IMR-90 (cell line): Measurements from ENCODE around the gene LAG3. TPM values are rescaled to one million over a fixed set of nuclear protein-coding genes. Genes with fewer than 3 reads are reported as not detected.
A peak's percentile ranks its signal among the peaks of the same experiment; 100 is the strongest.

Experiments
- ATAC-seq: fragments of 200-7000 bp; cut with Tn5 transposase; 2 replicates; pipeline ENCODE4 v1.9.1; 2020; ENCODE audit warnings: low read depth, mild to moderate bottlenecking, moderate library complexity
- BruUV-seq: library from RNA; stranded (reverse); fragments of 400-500 nt; replicated peaks from 2 replicates; lab custom pipeline; 2021; lab: Mats Ljungman, UMichigan
- CTCF ChIA-PET: fragments of 300-600 bp; formaldehyde crosslinking; extraction: SDS; loops from one replicate; lab custom pipeline; 2021; ENCODE audit warnings: antibody characterized with exemption; lab: Yijun Ruan, JAX
- POLR2A ChIA-PET: fragments of 300-600 bp; sonication (Branson Sonifier 250); formaldehyde crosslinking; loops from one replicate; lab custom pipeline; 2022; ENCODE audit warnings: antibody characterized with exemption; ENCODE audit not compliant: unreplicated experiment; lab: Charles Lee
- DNase-seq: peaks from one replicate; pipeline ENCODE4 v3.0.0; 2013
- H2AFZ ChIP-seq: replicated peaks from 2 replicates; pipeline ENCODE3; 2013; ENCODE audit warnings: low read length, mild to moderate bottlenecking; ENCODE audit not compliant: poor library complexity
- H2AK5ac ChIP-seq: 2 replicates; pipeline ENCODE4 v1.6.1; 2013; ENCODE audit warnings: low read depth, low read length, inconsistent platforms
- H2AK9ac ChIP-seq: replicated peaks from 2 replicates; pipeline ENCODE3; 2013; ENCODE audit warnings: mild to moderate bottlenecking, low read depth, low read length, moderate library complexity; ENCODE audit not compliant: poor library complexity
- H2BK120ac ChIP-seq: 2 replicates; pipeline ENCODE4 v1.6.1; 2013; ENCODE audit warnings: low read depth, low read length, inconsistent platforms
- H2BK15ac ChIP-seq: 3 replicates; pipeline ENCODE4 v1.6.1; 2013; ENCODE audit warnings: low read depth, low read length, inconsistent platforms
- H2BK20ac ChIP-seq: 2 replicates; pipeline ENCODE4 v1.6.1; 2013; ENCODE audit warnings: low read depth, mild to moderate bottlenecking, inconsistent platforms, low read length, moderate library complexity
- H2BK5ac ChIP-seq: 2 replicates; pipeline ENCODE4 v1.6.1; 2013; ENCODE audit warnings: mild to moderate bottlenecking, low read depth, low read length, inconsistent platforms; ENCODE audit not compliant: poor library complexity, severe bottlenecking
- H3K14ac ChIP-seq: replicated peaks from 2 replicates; pipeline ENCODE4 v1.6.1; 2013; ENCODE audit warnings: low read depth, low read length, inconsistent platforms
- H3K18ac ChIP-seq: 2 replicates; pipeline ENCODE4 v1.6.1; 2013; ENCODE audit warnings: low read depth, low read length, control low read depth
- H3K23ac ChIP-seq: 2 replicates; pipeline ENCODE4 v1.6.1; 2013; ENCODE audit warnings: low read depth, low read length, inconsistent platforms
- H3K27ac ChIP-seq: 2 replicates; pipeline ENCODE4 v1.5.1; 2013; ENCODE audit warnings: mild to moderate bottlenecking, control low read depth, low read length; ENCODE audit not compliant: insufficient read depth
- H3K27me3 ChIP-seq: 2 replicates; pipeline ENCODE4 v1.6.1; 2013; ENCODE audit warnings: low read length; ENCODE audit not compliant: control insufficient read depth, insufficient read depth
- H3K36me3 ChIP-seq: 2 replicates; pipeline ENCODE4 v1.6.1; 2013; ENCODE audit warnings: low read length, mixed read lengths; ENCODE audit not compliant: control insufficient read depth, insufficient read depth
- H3K4ac ChIP-seq: 2 replicates; pipeline ENCODE4 v1.6.1; 2013; ENCODE audit warnings: low read depth, low read length, inconsistent platforms
- H3K4me1 ChIP-seq: 2 replicates; pipeline ENCODE4 v1.6.1; 2013; ENCODE audit warnings: low read length, mixed read lengths; ENCODE audit not compliant: control insufficient read depth, insufficient read depth
- H3K4me2 ChIP-seq: 2 replicates; pipeline ENCODE4 v1.6.1; 2013; ENCODE audit warnings: low read depth, mild to moderate bottlenecking, control low read depth, low read length, moderate library complexity
- H3K4me3 ChIP-seq: 2 replicates; pipeline ENCODE4 v1.5.1; 2013; ENCODE audit warnings: low read depth, mild to moderate bottlenecking, control low read depth, low read length, moderate library complexity; ENCODE audit not compliant: insufficient read depth
- H3K56ac ChIP-seq: 2 replicates; pipeline ENCODE4 v1.6.1; 2013; ENCODE audit warnings: low read length, inconsistent platforms; ENCODE audit not compliant: insufficient read depth; ENCODE audit errors: extremely low read depth
- H3K79me1 ChIP-seq, 2 experiments: 2 replicates each; pipeline ENCODE4 v1.6.1; 2013; ENCODE audit warnings: low read length in 2 of 2, inconsistent platforms in 1 of 2, low read depth in 1 of 2
- H3K9ac ChIP-seq: 2 replicates; pipeline ENCODE4 v1.6.1; 2013; ENCODE audit warnings: low read depth, low read length, control low read depth
- H3K9me1 ChIP-seq: 2 replicates; pipeline ENCODE4 v1.6.1; 2013; ENCODE audit warnings: low read length, inconsistent platforms; ENCODE audit not compliant: insufficient read depth
- H3K9me3 ChIP-seq: 2 replicates; pipeline ENCODE4 v1.6.1; 2013; ENCODE audit warnings: low read length; ENCODE audit not compliant: control insufficient read depth, insufficient read depth
- H4K20me1 ChIP-seq: 2 replicates; pipeline ENCODE4 v1.6.1; 2013; ENCODE audit warnings: low read length, inconsistent platforms; ENCODE audit not compliant: insufficient read depth
- H4K5ac ChIP-seq: 2 replicates; pipeline ENCODE4 v1.6.1; 2013; ENCODE audit warnings: mild to moderate bottlenecking, low read depth, low read length, control low read depth
- H4K8ac ChIP-seq, 2 experiments: 2 replicates each; pipeline ENCODE4 v1.6.1; 2013; ENCODE audit warnings: low read depth in 2 of 2, low read length in 2 of 2, control low read depth in 1 of 2, inconsistent platforms in 1 of 2
- H4K91ac ChIP-seq: 2 replicates; pipeline ENCODE4 v1.6.1; 2013; ENCODE audit warnings: low read depth, low read length, inconsistent platforms; ENCODE audit not compliant: insufficient read depth
- CEBPB ChIP-seq: IDR thresholded peaks from 2 replicates; pipeline ENCODE4 v1.6.1; 2012; ENCODE audit warnings: low read depth, low read length, improper control_type of control experiment
- CHD1 ChIP-seq: IDR thresholded peaks from 2 replicates; pipeline ENCODE4 v1.6.1; 2012; ENCODE audit warnings: low read depth, low read length, improper control_type of control experiment
- FOS ChIP-seq: fragments of 150-350 bp; IDR thresholded peaks from 2 replicates; pipeline ENCODE4 v1.6.1; 2016; ENCODE audit warnings: low read depth, low read length
- MAFK ChIP-seq: IDR thresholded peaks from 2 replicates; pipeline ENCODE4 v1.6.1; 2012; ENCODE audit warnings: low read depth, low read length, improper control_type of control experiment
- MAZ ChIP-seq: IDR thresholded peaks from 2 replicates; pipeline ENCODE4 v1.6.1; 2012; ENCODE audit warnings: low read depth, mild to moderate bottlenecking, low read length, improper control_type of control experiment, moderate library complexity, borderline replicate concordance
- MXI1 ChIP-seq: IDR thresholded peaks from 2 replicates; pipeline ENCODE4 v1.6.1; 2012; ENCODE audit warnings: low read depth, mild to moderate bottlenecking, low read length, moderate library complexity, borderline replicate concordance
- NFE2L2 ChIP-seq: fragments of 150-350 bp; IDR thresholded peaks from 2 replicates; pipeline ENCODE4 v1.6.1; 2016; ENCODE audit warnings: low read depth, mild to moderate bottlenecking, low read length
- RAD21 ChIP-seq: IDR thresholded peaks from 2 replicates; pipeline ENCODE4 v1.6.1; 2012; ENCODE audit warnings: low read length, improper control_type of control experiment
- RCOR1 ChIP-seq: IDR thresholded peaks from 2 replicates; pipeline ENCODE4 v1.6.1; 2012; ENCODE audit warnings: mild to moderate bottlenecking, low read length, improper control_type of control experiment; ENCODE audit not compliant: insufficient replicate concordance
- RFX5 ChIP-seq: IDR thresholded peaks from 2 replicates; pipeline ENCODE4 v1.8.0; 2012; ENCODE audit warnings: low read depth, mild to moderate bottlenecking, low read length, moderate library complexity
- WGBS, 2 experiments: methylation state at CpG; one replicate each; pipeline versions ENCODE4 v1.1.5 to v1.1.7; 2013; ENCODE audit warnings: missing lambda C conversion rate in 2 of 2; ENCODE audit not compliant: insufficient read length in 1 of 2; ENCODE audit errors: extremely low coverage in 2 of 2; 5-methylcytosine and 5-hydroxymethylcytosine counted together
- dilution Hi-C: fragments of 300-500 bp; cut with HindIII; formaldehyde crosslinking; loops from one replicate; pipeline ENCODE4 v1.14.3; 2018; ENCODE audit warnings: low sequenced_read_pairs; ENCODE audit not compliant: unreplicated experiment
- in situ Hi-C: fragments of 300-500 bp; cut with MboI; formaldehyde crosslinking; loops from 3 replicates; pipeline ENCODE4 v1.14.3; 2019; ENCODE audit warnings: low sequenced_read_pairs, inconsistent platforms, mixed read lengths
- intact Hi-C: fragments of 100-400 bp; cut with micrococcal nuclease; formaldehyde crosslinking; loops from 2 replicates; pipeline ENCODE4 v1.10.0; 2022
- polyA plus RNA-seq, 3 experiments: library from polyadenylated mRNA; depleted of rRNA; stranded (reverse); fragments of >200 nt; gene quantifications; 2 replicates each; pipeline ENCODE4 v1.2.3, GENCODE V29; 2012; ENCODE audit warnings: low replicate concordance in 1 of 3
- total RNA-seq: library from RNA; depleted of rRNA; stranded (reverse); fragments of >200 nt; gene quantifications from 2 replicates; pipeline ENCODE4 v1.2.3, GENCODE V29; 2012
- TF ChIP-seq, protein P1 (sequence below): fragments of 150-350 bp; IDR thresholded peaks from 2 replicates; pipeline ENCODE4 v1.6.1; 2017; ENCODE audit warnings: mild to moderate bottlenecking, antibody characterized with exemption, low read length, low read depth
- TF ChIP-seq, protein P2 (sequence below): conservative IDR thresholded peaks from 2 replicates; pipeline ENCODE4 v1.5.1; 2012; ENCODE audit warnings: mild to moderate bottlenecking, low read depth, low read length, improper control_type of control experiment

Gene LAG3
- total and polyA plus RNA-seq, 2 of the 4 experiments (the other 2 are of a cell fraction): 0.41 TPM; not detected in 1

DNA sequence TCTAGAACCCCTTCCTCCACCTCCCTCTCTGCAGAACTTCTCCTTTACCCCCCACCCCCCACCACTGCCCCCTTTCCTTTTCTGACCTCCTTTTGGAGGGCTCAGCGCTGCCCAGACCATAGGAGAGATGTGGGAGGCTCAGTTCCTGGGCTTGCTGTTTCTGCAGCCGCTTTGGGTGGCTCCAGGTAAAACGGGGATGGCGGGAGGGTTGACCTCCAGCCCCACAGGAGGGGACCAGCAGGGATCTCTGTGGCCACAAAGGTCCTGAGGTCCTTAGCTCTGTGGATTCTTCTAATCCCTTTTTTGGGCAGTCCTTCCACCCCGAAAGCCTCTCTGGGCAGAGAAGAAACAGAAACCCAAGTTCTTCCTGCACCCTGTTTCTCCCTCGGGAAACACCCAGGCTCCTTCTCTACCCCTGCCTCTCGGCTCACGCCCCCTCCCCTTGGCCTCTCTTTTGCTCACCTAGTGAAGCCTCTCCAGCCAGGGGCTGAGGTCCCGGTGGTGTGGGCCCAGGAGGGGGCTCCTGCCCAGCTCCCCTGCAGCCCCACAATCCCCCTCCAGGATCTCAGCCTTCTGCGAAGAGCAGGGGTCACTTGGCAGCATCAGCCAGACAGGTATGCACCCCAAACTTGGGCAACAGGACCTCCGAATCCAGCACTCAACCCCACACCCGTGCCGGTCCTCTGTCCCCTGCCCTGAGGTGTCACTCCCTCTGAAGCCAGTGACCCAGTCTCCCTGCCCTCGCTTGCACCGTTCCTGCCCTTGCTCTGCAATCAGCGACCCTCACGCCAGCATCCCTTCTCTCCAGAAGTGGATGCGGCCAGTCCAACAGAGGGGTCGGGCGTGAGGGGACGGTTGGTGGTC is 638 bp downstream of the LAG3 start:
- Histone ChIP-seq H3K23ac (no peak overlapping the region), H3K4me1 (peaks cover 13% of the 10 kb centered on the region), H2BK15ac (no peak overlapping the region), H3K18ac (no peak overlapping the region), H3K9me1 (peaks cover 12% of the 10 kb centered on the region), H3K9ac (no peak overlapping the region), H3K9me3 (no peaks in the 10 kb centered on the region), H2AFZ (peak overlapping the region; percentile 66), H3K27me3 (no peaks in the 10 kb centered on the region), H3K36me3 (peaks cover 17% of the 10 kb centered on the region), H3K4ac (no peak overlapping the region), H3K79me1 (peaks cover 12 to 31% of the 10 kb centered on the region in 2 experiments), H2BK120ac (no peak overlapping the region), H2AK9ac (peak overlapping the region; percentile 3), H3K4me3 (no peak overlapping the region), H4K8ac (no peak overlapping the region), H3K4me2 (no peak overlapping the region), H2AK5ac (no peak overlapping the region), H4K91ac (no peak overlapping the region), H3K56ac (no peak overlapping the region), H4K20me1 (peaks cover 23% of the 10 kb centered on the region), H2BK20ac (no peak overlapping the region), H3K27ac (no peak overlapping the region), H4K5ac (no peak overlapping the region), H2BK5ac (no peak overlapping the region), H3K14ac (no peak overlapping the region)
- in situ Hi-C loops: no loop called here
- dilution Hi-C loops: no loop called here
- 74% methylated on average over 8 of the region's 21 CpGs; no CpG with 5 or more reads in 1 of the 2 experiments for WGBS, 2 experiments
- POLR2A ChIA-PET: no interaction called here
- BruUV-seq: no TSS peak
- no peak for TF ChIP-seq FOS
- TF ChIP-seq MXI1: no peak
- no peak for TF ChIP-seq CHD1
- TF ChIP-seq, protein P1, sequence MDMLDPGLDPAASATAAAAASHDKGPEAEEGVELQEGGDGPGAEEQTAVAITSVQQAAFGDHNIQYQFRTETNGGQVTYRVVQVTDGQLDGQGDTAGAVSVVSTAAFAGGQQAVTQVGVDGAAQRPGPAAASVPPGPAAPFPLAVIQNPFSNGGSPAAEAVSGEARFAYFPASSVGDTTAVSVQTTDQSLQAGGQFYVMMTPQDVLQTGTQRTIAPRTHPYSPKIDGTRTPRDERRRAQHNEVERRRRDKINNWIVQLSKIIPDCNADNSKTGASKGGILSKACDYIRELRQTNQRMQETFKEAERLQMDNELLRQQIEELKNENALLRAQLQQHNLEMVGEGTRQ: no peak
- no peak for TF ChIP-seq RFX5
- no peak for TF ChIP-seq MAFK
- no peak for TF ChIP-seq RCOR1
- no peak for TF ChIP-seq MAZ
- no peak for TF ChIP-seq RAD21
- no peak for TF ChIP-seq CEBPB
- TF ChIP-seq NFE2L2: no peak
- TF ChIP-seq, protein P2, sequence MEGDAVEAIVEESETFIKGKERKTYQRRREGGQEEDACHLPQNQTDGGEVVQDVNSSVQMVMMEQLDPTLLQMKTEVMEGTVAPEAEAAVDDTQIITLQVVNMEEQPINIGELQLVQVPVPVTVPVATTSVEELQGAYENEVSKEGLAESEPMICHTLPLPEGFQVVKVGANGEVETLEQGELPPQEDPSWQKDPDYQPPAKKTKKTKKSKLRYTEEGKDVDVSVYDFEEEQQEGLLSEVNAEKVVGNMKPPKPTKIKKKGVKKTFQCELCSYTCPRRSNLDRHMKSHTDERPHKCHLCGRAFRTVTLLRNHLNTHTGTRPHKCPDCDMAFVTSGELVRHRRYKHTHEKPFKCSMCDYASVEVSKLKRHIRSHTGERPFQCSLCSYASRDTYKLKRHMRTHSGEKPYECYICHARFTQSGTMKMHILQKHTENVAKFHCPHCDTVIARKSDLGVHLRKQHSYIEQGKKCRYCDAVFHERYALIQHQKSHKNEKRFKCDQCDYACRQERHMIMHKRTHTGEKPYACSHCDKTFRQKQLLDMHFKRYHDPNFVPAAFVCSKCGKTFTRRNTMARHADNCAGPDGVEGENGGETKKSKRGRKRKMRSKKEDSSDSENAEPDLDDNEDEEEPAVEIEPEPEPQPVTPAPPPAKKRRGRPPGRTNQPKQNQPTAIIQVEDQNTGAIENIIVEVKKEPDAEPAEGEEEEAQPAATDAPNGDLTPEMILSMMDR: no peak
- DNase-seq (no peak), ATAC-seq (no peak)
- CTCF ChIA-PET: interaction anchor here (0.7 kb wide), 1 partner anchor 1016 kb away, joined by 3 read pairs; no protein-coding TSS in a partner anchor
- intact Hi-C loops: no loop called here
